ENCODE data around the gene TMEM54.

TMEM54 gene

DNA sequence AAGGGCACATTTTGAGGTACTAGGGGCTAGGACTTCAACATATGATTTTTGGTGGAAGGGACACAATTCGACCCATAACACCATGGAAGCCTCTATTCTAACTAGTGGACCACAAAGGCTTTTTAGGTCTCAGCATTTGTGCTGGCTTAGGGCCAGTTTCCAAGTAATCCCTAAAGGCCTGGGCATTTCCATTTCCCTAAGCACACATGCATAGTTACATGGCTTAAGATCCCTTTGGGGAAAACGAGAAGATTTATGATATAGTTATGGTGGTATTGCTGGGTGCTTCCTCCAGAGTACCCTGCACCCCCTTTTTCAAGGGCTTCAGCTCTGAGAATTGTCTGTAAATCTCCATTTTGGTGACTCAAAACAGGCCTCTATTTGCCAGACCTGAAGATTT lies 28.2 kb upstream of the TMEM54 start:
- Histone ChIP-seq H3K4me1 (ENCODE audit: control insufficient read depth, insufficient read depth, low read length) (no peaks in the 10 kb centered on the region), H3K9ac (ENCODE audit: low read length) (no peak overlapping the region), H3K4me3 (ENCODE audit: low read length) (no peak overlapping the region), H3K36me3 (ENCODE audit: control insufficient read depth, insufficient read depth, low read length) (no peaks in the 10 kb centered on the region), H3K27ac (ENCODE audit: low read depth, low read length) (no peak overlapping the region), H3K27me3 (ENCODE audit: control insufficient read depth, insufficient read depth, low read length) (peaks cover 2% of the 10 kb centered on the region)

DNA sequence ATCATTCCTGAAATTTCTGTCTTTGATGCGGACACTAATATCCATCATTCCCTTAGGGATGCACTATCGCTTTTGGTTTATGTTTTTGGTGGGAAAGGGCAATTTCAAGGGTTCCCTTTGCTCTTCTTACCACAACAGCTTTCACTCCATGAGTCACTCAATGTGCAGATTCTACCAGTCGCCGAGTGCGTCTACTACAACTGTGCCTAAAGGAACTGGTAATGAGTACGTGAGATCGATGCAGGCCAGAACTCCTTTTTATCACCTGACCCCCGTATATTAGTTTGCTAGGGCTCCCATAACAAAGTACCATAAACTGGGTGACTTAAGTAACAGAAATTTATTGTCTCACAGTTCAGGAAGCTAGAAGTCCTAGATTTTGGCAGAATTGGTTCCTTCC lies 27.5 kb upstream of the TMEM54 start:
- no peaks in the 10 kb centered on the region for H3K4me1 ChIP-seq (ENCODE audit: control insufficient read depth, insufficient read depth, low read length)
- H3K27ac ChIP-seq (ENCODE audit: low read depth, low read length): no peak overlapping the region
- H3K36me3 ChIP-seq (ENCODE audit: control insufficient read depth, insufficient read depth, low read length): no peaks in the 10 kb centered on the region
- H3K4me3 ChIP-seq (ENCODE audit: low read length): no peak overlapping the region
- no peak overlapping the region for H3K9ac ChIP-seq (ENCODE audit: low read length)
- peaks cover 2% of the 10 kb centered on the region for H3K27me3 ChIP-seq (ENCODE audit: control insufficient read depth, insufficient read depth, low read length)

DNA sequence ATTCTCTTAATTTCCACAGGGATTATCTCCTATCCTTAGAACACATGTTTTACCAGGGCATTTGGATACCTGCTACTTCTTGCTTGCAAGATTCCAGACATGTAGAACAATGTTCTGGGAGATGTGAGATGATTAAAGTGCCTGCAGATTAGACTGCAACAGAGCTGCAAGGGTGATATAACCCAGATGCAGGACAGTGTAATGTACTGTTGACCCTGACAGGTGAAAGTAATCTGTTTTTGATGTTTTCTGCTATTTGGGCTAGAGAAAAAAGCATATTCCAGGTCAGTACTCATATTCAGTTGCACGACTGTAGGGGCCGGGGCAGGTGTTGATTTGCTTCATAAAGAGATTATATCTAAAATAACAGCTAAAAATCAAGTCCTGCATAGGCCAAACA lies 27.1 kb upstream of the TMEM54 start:
- H3K9ac ChIP-seq (ENCODE audit: low read length): no peak overlapping the region
- no peaks in the 10 kb centered on the region for H3K4me1 ChIP-seq (ENCODE audit: control insufficient read depth, insufficient read depth, low read length)
- H3K4me3 ChIP-seq (ENCODE audit: low read length): no peak overlapping the region
- no peak overlapping the region for H3K27ac ChIP-seq (ENCODE audit: low read depth, low read length)
- no peaks in the 10 kb centered on the region for H3K36me3 ChIP-seq (ENCODE audit: control insufficient read depth, insufficient read depth, low read length)
- H3K27me3 ChIP-seq (ENCODE audit: control insufficient read depth, insufficient read depth, low read length): peaks cover 2% of the 10 kb centered on the region

DNA sequence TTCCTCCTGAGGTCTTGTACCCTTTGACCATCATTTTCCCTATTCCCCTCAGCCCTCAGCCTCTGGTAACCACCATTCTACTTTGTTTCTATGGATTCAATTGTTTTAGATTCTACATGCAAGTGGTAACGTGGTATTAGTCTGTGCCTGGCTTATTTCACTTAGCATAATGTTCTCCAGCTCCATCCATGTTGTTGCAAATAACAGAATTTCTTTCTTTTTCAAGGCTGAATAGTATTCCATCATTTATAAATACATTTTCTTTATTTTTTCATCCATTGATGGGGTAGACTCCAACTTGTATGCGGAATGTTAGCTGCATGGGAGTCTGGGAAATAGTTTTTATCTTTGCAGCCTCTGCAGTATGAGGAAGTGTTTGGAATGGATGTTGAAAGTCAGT lies 26.3 kb upstream of the TMEM54 start:
- no peak overlapping the region for H3K9ac ChIP-seq (ENCODE audit: low read length)
- no peaks in the 10 kb centered on the region for H3K36me3 ChIP-seq (ENCODE audit: control insufficient read depth, insufficient read depth, low read length)
- peaks cover 2% of the 10 kb centered on the region for H3K27me3 ChIP-seq (ENCODE audit: control insufficient read depth, insufficient read depth, low read length)
- H3K4me1 ChIP-seq (ENCODE audit: control insufficient read depth, insufficient read depth, low read length): no peaks in the 10 kb centered on the region
- no peak overlapping the region for H3K4me3 ChIP-seq (ENCODE audit: low read length)
- no peak overlapping the region for H3K27ac ChIP-seq (ENCODE audit: low read depth, low read length)

DNA sequence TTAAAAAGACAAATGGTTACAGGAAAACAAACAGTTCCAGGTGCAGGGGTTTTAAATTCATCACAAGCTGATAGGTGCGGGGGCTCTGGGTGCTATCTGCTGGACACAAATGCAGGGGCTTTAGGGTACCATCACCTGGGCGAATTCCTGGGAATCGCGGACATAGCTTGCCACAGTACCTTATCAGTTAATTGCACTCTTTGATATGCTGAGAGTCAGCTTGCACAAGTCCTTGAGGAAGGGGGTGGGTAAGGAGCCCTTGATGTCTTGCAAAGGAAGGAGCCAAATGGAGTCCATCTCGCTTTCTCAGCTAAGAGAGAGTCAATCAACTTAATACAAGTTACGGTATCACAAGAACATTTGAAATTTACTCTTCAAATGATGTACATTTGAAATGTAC lies 25.4 kb upstream of the TMEM54 start:
- peaks cover 2% of the 10 kb centered on the region for H3K27me3 ChIP-seq (ENCODE audit: control insufficient read depth, insufficient read depth, low read length)
- H3K9ac ChIP-seq (ENCODE audit: low read length): no peak overlapping the region
- H3K36me3 ChIP-seq (ENCODE audit: control insufficient read depth, insufficient read depth, low read length): no peaks in the 10 kb centered on the region
- H3K27ac ChIP-seq (ENCODE audit: low read depth, low read length): no peak overlapping the region
- no peak overlapping the region for H3K4me3 ChIP-seq (ENCODE audit: low read length)
- H3K4me1 ChIP-seq (ENCODE audit: control insufficient read depth, insufficient read depth, low read length): no peaks in the 10 kb centered on the region

DNA sequence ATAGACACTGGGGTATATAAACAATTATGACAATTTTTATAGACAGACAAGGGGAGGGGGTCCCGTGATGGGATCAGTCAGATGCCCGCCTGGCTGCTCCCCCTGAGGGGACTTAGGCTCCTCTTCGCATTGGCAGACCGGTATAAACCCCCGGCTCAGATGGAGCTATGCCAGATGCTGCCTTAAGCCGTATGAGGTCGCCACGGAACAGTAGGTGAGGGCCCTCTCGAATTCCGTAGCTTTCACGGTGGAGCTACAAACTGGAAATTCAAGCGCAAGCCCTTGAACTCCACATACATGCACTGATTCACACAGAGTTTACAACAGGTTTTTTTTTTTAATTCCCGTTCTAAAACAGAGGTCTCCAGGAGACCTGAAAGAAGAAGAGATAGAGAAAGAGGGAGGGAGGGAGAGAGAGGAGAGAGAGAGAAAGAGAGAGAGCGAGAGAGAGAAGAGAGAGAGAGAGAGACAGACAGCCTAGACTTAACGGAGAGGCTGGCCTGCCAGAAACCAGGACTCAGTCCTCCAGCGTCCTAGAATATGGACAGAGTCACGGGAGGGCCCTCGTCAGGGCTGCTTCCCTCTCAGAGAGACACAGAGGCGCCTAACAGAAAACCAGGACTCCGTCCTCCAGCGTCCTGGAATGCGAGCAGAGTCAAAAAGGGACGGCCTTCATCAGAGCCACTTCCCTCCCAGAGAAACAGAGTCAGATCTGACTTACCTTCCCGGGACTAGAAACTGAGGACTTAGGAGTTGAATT lies 24.4 kb upstream of the TMEM54 start:
- H3K36me3 ChIP-seq (ENCODE audit: control insufficient read depth, insufficient read depth, low read length): no peaks in the 10 kb centered on the region
- no peaks in the 10 kb centered on the region for H3K4me1 ChIP-seq (ENCODE audit: control insufficient read depth, insufficient read depth, low read length)
- no peak overlapping the region for H3K9ac ChIP-seq (ENCODE audit: low read length)
- H3K4me3 ChIP-seq (ENCODE audit: low read length): peak overlapping the region; percentile 29
- peaks cover 2% of the 10 kb centered on the region for H3K27me3 ChIP-seq (ENCODE audit: control insufficient read depth, insufficient read depth, low read length)
- no peak overlapping the region for H3K27ac ChIP-seq (ENCODE audit: low read depth, low read length)

DNA sequence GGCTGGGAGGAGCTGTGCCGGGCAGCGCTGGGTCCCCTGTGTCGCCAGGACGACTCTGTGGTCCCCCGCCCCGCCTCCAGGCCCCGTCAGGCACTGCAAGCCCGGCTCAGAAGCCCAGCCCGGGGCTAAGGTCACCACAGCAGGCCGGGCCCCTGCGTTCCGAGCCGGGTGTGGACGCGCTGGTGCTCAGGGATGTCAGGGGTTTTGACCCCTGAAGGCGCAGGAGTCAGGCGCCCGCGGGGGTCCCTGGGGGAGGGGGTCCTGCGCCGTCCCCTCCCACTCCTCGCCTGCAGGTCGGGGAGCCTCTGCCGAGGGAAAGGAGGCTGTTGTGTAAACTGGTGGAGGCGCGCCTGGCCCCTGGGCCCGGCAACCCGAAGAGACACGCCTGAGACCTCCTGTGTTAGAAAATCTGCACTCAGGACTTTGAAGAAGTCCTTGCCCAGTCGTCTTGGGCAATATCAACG lies 23.7 kb upstream of the TMEM54 start:
- Histone ChIP-seq H3K27me3 (ENCODE audit: control insufficient read depth, insufficient read depth, low read length) (peaks cover 2% of the 10 kb centered on the region), H3K4me1 (ENCODE audit: control insufficient read depth, insufficient read depth, low read length) (no peaks in the 10 kb centered on the region), H3K36me3 (ENCODE audit: control insufficient read depth, insufficient read depth, low read length) (no peaks in the 10 kb centered on the region), H3K4me3 (ENCODE audit: low read length) (peak overlapping the region; percentile 26), H3K9ac (ENCODE audit: low read length) (no peak overlapping the region), H3K27ac (ENCODE audit: low read depth, low read length) (no peak overlapping the region)

DNA sequence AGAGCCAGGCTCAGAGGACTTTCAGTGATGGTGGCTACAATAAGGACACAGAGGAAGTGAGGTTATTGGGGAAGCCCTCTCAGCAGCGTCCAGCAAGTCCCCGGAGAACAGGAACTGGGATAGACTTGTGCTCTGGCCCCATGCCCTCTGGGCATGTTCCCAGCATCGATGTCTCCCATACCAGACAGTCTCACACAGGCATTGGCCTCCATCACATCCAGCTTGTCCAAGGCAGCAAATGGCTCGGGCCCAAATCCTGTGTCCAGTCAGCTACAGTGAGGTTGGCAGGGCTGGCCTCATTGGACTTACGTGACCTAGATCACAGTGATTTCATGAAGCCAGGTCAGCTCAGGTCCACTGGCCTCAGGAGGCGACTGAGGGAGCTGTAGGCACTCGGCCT lies 19.6 kb upstream of the TMEM54 start:
- no peaks in the 10 kb centered on the region for H3K36me3 ChIP-seq (ENCODE audit: control insufficient read depth, insufficient read depth, low read length)
- H3K27ac ChIP-seq (ENCODE audit: low read depth, low read length): no peak overlapping the region
- no peak overlapping the region for H3K4me3 ChIP-seq (ENCODE audit: low read length)
- H3K27me3 ChIP-seq (ENCODE audit: control insufficient read depth, insufficient read depth, low read length): peaks cover 2% of the 10 kb centered on the region
- no peak overlapping the region for H3K9ac ChIP-seq (ENCODE audit: low read length)
- H3K4me1 ChIP-seq (ENCODE audit: control insufficient read depth, insufficient read depth, low read length): no peaks in the 10 kb centered on the region

DNA sequence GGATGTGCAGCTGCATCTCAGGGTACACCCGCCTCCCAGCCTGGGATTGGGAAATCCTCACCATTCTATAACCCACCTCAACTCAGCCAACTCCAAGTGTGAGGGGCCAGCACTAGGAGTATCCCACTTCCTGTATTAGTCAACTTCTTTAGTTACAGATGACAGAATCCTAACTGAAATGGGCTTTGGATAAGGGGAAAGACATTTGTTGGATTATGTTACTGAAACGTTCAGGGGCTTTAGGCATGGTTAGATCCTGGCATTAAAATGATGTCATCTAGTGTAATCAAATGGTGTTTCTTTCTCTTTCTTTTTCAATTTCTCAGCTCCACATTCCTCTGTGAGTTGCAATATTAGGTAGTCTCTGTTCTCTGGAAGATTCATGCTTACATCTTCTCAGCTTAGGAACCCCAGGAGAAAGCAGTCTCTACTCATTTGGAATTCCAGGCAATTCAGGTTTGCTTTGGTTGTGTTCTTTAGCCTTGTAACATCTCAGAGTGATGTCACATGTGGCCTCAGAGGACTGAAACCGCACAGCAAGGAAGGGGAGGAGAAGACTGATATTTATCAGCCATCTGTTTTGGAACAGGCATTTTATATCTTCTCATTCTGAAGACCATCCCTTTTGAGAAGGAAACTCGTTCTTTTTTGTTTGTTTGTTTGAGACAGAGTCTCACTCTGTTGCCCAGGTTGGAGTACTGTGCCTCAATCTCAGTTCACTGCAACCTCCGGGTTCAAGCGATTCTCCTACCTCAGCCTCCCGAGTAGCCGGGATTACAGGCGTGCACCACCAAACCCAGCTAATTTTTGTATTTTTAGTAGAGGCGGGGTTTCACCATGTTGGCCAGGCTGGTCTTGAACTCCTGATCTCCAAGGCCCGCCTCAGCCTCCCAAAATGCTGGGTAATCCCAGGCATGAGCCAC lies 18.9 kb upstream of the TMEM54 start:
- H3K9ac ChIP-seq (ENCODE audit: low read length): no peak overlapping the region
- no peaks in the 10 kb centered on the region for H3K4me1 ChIP-seq (ENCODE audit: control insufficient read depth, insufficient read depth, low read length)
- H3K27me3 ChIP-seq (ENCODE audit: control insufficient read depth, insufficient read depth, low read length): peaks cover 2% of the 10 kb centered on the region
- H3K36me3 ChIP-seq (ENCODE audit: control insufficient read depth, insufficient read depth, low read length): no peaks in the 10 kb centered on the region
- no peak overlapping the region for H3K27ac ChIP-seq (ENCODE audit: low read depth, low read length)
- H3K4me3 ChIP-seq (ENCODE audit: low read length): no peak overlapping the region

DNA sequence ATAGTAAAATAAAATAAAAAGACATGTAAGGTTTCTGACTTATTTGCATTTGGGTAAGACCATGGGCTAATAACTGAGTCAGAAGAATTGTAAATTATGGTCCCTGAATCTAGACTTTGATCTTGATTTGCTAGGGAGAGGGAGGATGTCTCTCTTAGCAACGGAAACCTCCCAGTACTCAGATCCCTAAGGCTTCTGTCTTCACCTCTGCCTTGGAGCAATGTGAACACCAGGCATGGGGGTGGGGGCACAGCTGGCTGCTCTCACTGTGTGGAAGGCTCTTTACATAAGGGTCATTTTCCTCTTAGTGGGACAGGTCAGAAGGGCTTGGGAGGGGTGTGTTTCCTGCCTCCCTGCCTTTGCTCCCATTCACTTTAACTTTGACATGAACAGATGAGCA lies 17.0 kb upstream of the TMEM54 start:
- no peaks in the 10 kb centered on the region for H3K36me3 ChIP-seq (ENCODE audit: control insufficient read depth, insufficient read depth, low read length)
- H3K27ac ChIP-seq (ENCODE audit: low read depth, low read length): no peak overlapping the region
- peaks cover 2% of the 10 kb centered on the region for H3K27me3 ChIP-seq (ENCODE audit: control insufficient read depth, insufficient read depth, low read length)

DNA sequence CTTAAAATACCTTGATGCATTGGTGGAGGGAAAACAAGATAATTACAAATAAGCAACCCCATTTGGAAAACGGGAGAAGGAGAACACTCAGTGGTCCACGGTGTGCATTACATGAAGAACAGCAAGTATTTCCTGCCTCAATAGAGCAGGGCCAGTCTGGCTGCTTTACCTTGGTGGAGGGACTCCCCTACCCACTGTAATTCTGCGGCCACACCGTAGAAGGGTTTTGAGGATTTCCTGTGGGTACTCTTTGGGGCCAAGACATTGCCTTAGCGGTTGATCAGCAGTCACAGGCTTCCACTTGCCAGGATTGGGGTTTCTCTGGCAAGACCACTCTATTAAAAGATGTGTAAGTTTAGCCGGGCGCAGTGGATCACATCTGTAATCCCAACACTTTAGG lies 16.3 kb upstream of the TMEM54 start:
- H3K27ac ChIP-seq (ENCODE audit: low read depth, low read length): no peak overlapping the region
- no peak overlapping the region for H3K4me3 ChIP-seq (ENCODE audit: low read length)
- no peaks in the 10 kb centered on the region for H3K36me3 ChIP-seq (ENCODE audit: control insufficient read depth, insufficient read depth, low read length)
- no peak overlapping the region for H3K9ac ChIP-seq (ENCODE audit: low read length)
- peaks cover 2% of the 10 kb centered on the region for H3K27me3 ChIP-seq (ENCODE audit: control insufficient read depth, insufficient read depth, low read length)
- H3K4me1 ChIP-seq (ENCODE audit: control insufficient read depth, insufficient read depth, low read length): no peaks in the 10 kb centered on the region

More for the DNA sequence above, 17.0 kb upstream of the TMEM54 start:
- H3K9ac ChIP-seq (ENCODE audit: low read length): no peak overlapping the region
- H3K4me1 ChIP-seq (ENCODE audit: control insufficient read depth, insufficient read depth, low read length): no peaks in the 10 kb centered on the region
- H3K4me3 ChIP-seq (ENCODE audit: low read length): no peak overlapping the region

DNA sequence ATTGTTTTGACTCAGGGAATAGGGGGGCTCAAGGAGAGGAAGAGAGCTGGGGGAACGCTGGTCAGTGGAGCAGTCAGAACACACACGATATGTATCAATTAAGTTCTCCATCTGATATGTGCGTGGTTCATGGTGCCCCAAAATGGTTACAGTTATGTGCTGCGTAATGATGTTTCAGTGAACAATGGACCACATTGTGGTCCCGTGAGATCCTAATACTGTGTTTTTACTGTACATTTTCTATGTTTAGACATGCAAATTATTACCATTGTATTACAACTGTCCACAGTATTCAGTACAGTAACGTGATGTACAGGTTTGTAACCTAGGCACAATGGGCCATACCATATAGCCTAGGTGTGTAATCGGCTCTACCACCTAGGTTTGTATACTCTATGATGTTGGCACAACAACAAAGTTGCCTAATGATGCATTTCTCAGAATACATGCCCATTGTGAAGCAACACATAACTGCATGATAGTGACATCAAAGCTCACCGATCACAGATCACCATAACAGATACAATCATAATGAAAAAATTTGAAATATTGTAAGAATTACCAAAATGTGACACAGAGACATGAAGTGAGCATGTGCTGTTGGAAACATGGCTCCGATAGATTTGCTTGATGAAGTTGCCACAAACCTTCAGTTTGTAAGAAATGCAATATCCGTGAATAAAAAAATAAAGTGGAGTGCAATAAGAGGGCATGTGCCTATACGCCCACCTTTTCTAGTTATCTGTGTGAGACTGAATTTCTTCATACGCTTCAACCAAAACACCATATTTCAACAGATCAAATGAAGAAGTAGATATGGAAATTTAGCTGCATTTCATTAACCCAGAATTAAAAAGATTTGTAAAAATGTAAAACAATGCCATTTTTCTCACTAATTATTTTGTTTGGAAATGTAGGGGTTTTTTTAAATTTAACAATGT lies 14.8 kb upstream of the TMEM54 start:
- Histone ChIP-seq H3K27me3 (ENCODE audit: control insufficient read depth, insufficient read depth, low read length) (peaks cover 2% of the 10 kb centered on the region), H3K9ac (ENCODE audit: low read length) (no peak overlapping the region), H3K36me3 (ENCODE audit: control insufficient read depth, insufficient read depth, low read length) (no peaks in the 10 kb centered on the region), H3K4me1 (ENCODE audit: control insufficient read depth, insufficient read depth, low read length) (no peaks in the 10 kb centered on the region), H3K4me3 (ENCODE audit: low read length) (no peak overlapping the region), H3K27ac (ENCODE audit: low read depth, low read length) (no peak overlapping the region)

Measured in rectal smooth muscle tissue (tissue), 1 donor.